ENCODE results near the gene FKBP4. TPM values are rescaled to one million over a fixed set of nuclear protein-coding genes. Genes with fewer than 3 reads are reported as not detected.

FKBP4 gene
- total RNA-seq, 1 donor from 2014 or later = 57.5 TPM

DNA sequence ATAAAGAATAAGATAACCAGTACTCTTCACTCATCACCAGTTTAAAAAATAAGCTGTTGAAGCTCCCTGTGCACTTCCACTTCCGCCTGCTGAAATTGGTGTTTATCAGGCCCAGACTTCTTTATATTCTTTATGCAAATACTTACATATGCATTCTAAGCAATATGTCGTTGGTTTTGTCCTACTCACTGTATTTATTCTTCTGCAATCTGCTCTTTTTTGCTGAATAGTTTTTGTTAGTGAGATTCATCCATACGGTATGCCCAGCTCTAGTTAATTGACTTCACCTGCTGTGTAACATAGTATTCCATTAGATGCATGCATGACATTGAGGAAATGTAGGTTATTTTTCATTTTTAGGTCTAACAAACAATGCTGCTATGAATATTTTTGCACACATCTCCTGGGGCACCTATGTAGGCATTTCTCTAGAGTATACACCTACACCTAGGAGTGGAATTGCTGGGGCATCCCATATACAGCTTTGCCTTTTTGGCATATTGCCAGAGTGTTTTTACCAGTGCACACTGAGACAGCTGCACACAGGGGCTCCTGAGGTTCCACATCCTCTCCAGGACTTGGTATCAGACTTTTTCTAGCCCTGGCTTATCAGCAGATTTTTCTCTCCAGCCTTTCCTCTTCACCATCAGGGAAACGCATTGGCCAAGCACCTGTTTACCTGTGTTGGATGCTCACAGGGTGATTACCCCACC, 41.1 kb downstream of the FKBP4 start:
- TF ChIP-seq, protein P1, sequence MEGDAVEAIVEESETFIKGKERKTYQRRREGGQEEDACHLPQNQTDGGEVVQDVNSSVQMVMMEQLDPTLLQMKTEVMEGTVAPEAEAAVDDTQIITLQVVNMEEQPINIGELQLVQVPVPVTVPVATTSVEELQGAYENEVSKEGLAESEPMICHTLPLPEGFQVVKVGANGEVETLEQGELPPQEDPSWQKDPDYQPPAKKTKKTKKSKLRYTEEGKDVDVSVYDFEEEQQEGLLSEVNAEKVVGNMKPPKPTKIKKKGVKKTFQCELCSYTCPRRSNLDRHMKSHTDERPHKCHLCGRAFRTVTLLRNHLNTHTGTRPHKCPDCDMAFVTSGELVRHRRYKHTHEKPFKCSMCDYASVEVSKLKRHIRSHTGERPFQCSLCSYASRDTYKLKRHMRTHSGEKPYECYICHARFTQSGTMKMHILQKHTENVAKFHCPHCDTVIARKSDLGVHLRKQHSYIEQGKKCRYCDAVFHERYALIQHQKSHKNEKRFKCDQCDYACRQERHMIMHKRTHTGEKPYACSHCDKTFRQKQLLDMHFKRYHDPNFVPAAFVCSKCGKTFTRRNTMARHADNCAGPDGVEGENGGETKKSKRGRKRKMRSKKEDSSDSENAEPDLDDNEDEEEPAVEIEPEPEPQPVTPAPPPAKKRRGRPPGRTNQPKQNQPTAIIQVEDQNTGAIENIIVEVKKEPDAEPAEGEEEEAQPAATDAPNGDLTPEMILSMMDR (IDR thresholded peaks at IDR 0.05; ENCODE audit: partially characterized antibody, unreplicated experiment) = no peak
- peaks cover 2% of the 10 kb centered on the region for H3K27me3 Mint-ChIP-seq (ENCODE audit: unreplicated experiment)
- no peak overlapping the region for H3K27ac Mint-ChIP-seq (ENCODE audit: unreplicated experiment)

DNA sequence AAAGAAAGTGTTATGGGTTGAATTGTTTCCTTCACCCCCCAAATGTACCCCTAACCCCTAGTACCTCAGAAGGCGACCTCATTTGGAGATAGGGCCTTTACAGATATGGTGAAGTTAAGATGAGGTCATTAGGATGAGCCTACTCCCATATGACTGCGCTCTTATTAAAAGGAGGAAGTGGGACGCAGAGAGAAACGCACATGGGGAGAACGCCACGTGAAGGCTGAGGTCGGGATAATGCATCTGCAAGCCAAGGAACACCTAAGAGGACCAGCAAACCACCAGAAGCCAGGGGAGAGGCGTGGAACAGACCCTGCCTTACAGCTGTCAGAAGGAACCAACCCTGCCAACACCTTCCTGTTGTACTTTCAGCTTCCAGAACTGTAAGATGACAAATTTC, 41.8 kb downstream of the FKBP4 start:
- TF ChIP-seq, protein P1 (IDR thresholded peaks at IDR 0.05; ENCODE audit: partially characterized antibody, unreplicated experiment) = no peak
- Mint-ChIP-seq H3K9me3 (ENCODE audit: unreplicated experiment) (peaks cover 2% of the 10 kb centered on the region), H3K4me3 (ENCODE audit: unreplicated experiment) (no peak overlapping the region), H3K27ac (ENCODE audit: unreplicated experiment) (no peak overlapping the region), H3K27me3 (ENCODE audit: unreplicated experiment) (peaks cover under 1% of the 10 kb centered on the region), H3K4me1 (ENCODE audit: low read depth, unreplicated experiment) (peaks cover 2% of the 10 kb centered on the region), H3K36me3 (ENCODE audit: unreplicated experiment) (peaks cover 4% of the 10 kb centered on the region)
- no peak for DNase-seq

More for the DNA sequence above, 41.1 kb downstream of the FKBP4 start:
- Mint-ChIP-seq H3K4me3 (ENCODE audit: unreplicated experiment) (no peak overlapping the region), H3K36me3 (ENCODE audit: unreplicated experiment) (peaks cover 6% of the 10 kb centered on the region), H3K9me3 (ENCODE audit: unreplicated experiment) (peaks cover 2% of the 10 kb centered on the region), H3K4me1 (ENCODE audit: low read depth, unreplicated experiment) (peaks cover 2% of the 10 kb centered on the region)
- DNase-seq = no peak

DNA sequence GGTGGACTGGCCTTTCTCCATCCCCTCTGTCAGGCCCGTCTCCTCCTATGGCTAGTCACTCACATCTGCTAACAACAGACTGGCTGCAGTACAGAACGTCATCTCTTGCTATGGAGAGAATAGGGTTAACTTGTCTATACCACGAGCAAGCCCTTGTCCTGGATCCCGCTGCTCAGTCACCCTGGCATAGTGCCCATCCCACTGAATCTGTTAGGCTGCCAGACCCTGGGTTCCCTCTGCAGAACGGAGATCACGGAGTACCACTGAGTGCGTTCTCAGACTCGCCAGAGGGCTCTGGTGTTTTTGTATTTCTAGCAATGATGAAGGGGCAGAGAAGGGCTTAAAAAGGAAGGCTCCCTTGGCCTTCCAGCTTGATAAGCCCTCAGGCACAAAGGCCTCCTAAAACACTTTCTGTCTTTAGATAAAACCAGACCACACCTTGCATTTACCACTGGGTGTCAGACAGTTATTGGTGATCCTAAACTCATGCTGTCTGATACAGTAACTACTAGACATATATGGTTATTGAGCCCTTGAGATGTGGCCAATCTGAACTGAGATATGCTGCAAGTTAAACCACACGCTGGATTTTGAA, 46.4 kb downstream of the FKBP4 start:
- Mint-ChIP-seq H3K27me3 (ENCODE audit: unreplicated experiment) (no peaks in the 10 kb centered on the region), H3K36me3 (ENCODE audit: unreplicated experiment) (no peaks in the 10 kb centered on the region), H3K27ac (ENCODE audit: unreplicated experiment) (no peak overlapping the region), H3K9me3 (ENCODE audit: unreplicated experiment) (no peaks in the 10 kb centered on the region), H3K4me1 (ENCODE audit: low read depth, unreplicated experiment) (no peaks in the 10 kb centered on the region), H3K4me3 (ENCODE audit: unreplicated experiment) (no peak overlapping the region)
- no peak for DNase-seq
- TF ChIP-seq, protein P1 (IDR thresholded peaks at IDR 0.05; ENCODE audit: partially characterized antibody, unreplicated experiment) = no peak

DNA sequence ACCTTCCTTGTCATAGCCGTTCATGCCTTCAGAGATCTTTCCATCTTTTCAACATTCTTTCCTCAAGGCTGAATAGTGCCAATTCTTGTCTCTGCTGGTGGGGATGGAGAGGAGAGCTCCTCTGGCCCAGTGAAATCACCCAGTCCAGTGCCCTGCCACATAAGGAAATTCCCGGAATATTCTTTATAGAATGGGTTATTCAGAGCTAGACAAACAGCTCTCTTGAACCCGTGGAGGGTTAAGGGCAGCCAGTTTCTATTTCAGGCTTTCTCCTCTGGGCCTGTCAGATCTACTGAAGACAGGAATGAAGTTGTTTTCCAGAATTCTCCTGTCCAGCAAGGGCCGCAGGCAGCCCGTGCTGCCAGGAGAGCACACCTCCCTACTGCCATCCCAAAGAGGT, 48.2 kb downstream of the FKBP4 start:
- Mint-ChIP-seq H3K27ac (ENCODE audit: unreplicated experiment) (no peak overlapping the region), H3K27me3 (ENCODE audit: unreplicated experiment) (no peaks in the 10 kb centered on the region), H3K36me3 (ENCODE audit: unreplicated experiment) (no peaks in the 10 kb centered on the region), H3K4me3 (ENCODE audit: unreplicated experiment) (no peak overlapping the region), H3K4me1 (ENCODE audit: low read depth, unreplicated experiment) (no peaks in the 10 kb centered on the region), H3K9me3 (ENCODE audit: unreplicated experiment) (no peaks in the 10 kb centered on the region)
- DNase-seq = no peak
- TF ChIP-seq, protein P1 (IDR thresholded peaks at IDR 0.05; ENCODE audit: partially characterized antibody, unreplicated experiment) = no peak

DNA sequence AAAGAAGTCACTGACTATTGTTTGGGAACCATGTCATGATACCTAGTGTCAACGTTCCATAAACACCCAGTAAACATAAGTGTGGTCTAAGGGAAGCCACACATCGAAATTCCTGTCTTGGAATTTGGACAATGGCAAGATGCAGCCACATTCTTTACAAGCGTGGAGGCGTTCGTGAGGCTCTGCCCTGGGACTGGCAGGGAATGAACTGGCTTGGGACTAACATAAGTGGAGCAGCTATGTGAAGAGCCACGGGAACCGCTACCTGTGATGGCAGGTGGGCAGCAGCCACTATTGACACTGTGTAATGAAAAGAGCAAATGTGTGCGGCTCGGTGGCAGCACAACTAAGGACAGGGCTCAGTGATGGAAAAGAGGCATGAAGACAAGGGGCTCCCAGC, 50.0 kb downstream of the FKBP4 start:
- no peak overlapping the region for H3K27ac Mint-ChIP-seq (ENCODE audit: unreplicated experiment)
- peaks cover 2% of the 10 kb centered on the region for H3K27me3 Mint-ChIP-seq (ENCODE audit: unreplicated experiment)
- TF ChIP-seq, protein P1 (IDR thresholded peaks at IDR 0.05; ENCODE audit: partially characterized antibody, unreplicated experiment) = no peak
- H3K4me1 Mint-ChIP-seq (ENCODE audit: low read depth, unreplicated experiment) = peaks cover 4% of the 10 kb centered on the region
- no peaks in the 10 kb centered on the region for H3K9me3 Mint-ChIP-seq (ENCODE audit: unreplicated experiment)
- no peak for DNase-seq
- no peaks in the 10 kb centered on the region for H3K36me3 Mint-ChIP-seq (ENCODE audit: unreplicated experiment)
- no peak overlapping the region for H3K4me3 Mint-ChIP-seq (ENCODE audit: unreplicated experiment)

Measured in glutamatergic neuron (in vitro differentiated cells).